Common myeloid progenitor, CD34-positive (primary cell): ENCODE measurements around the gene LRMDA.

Experiments used
- CTCF ChIA-PET: fragments of 350-600 bp; sonication (Branson Sonifier 250); formaldehyde crosslinking; loops from one replicate; lab custom pipeline; 2021; ENCODE audit warnings: antibody characterized with exemption; lab: Charles Lee
- POLR2A ChIA-PET: fragments of 350-600 bp; sonication (Branson Sonifier 250); formaldehyde crosslinking; loops from one replicate; lab custom pipeline; 2021; ENCODE audit warnings: antibody characterized with exemption; lab: Charles Lee
- DNase-seq, 3 donors: peaks; one replicate each; pipeline versions ENCODE4 v3.0.0 to v3.0.0-alpha.2; 2013
- H3K27ac ChIP-seq, 2 experiments: 1 replicate in 1 of 2; 2 replicates in 1 of 2; pipeline ENCODE4 v1.7.0; 2013; ENCODE audit warnings: inconsistent platforms in 2 of 2, low read length in 2 of 2, mild to moderate bottlenecking in 2 of 2, low read depth in 1 of 2, moderate library complexity in 1 of 2; ENCODE audit not compliant: severe bottlenecking in 2 of 2, insufficient read depth in 1 of 2, poor library complexity in 1 of 2
- H3K27me3 ChIP-seq, 5 experiments: replicated peaks in 2 of 5; 1 replicate in 3 of 5; 2 replicates in 2 of 5; pipeline versions ENCODE4 v1.6.1 to v1.7.0; 2013; ENCODE audit warnings: low read length in 4 of 5, mild to moderate bottlenecking in 2 of 5, moderate library complexity in 2 of 5, inconsistent platforms in 1 of 5; ENCODE audit not compliant: insufficient read depth in 5 of 5, control insufficient read depth in 4 of 5
- H3K36me3 ChIP-seq, 4 experiments: 1 replicate in 2 of 4; 2 replicates in 2 of 4; pipeline versions ENCODE4 v1.6.1 to v1.7.0; 2013; ENCODE audit warnings: low read length in 3 of 4, control low read depth in 1 of 4, mild to moderate bottlenecking in 1 of 4; ENCODE audit not compliant: control insufficient read depth in 4 of 4, insufficient read depth in 4 of 4
- H3K4me1 ChIP-seq, 4 experiments: 1 replicate in 3 of 4; 2 replicates in 1 of 4; pipeline versions ENCODE4 v1.6.1 to v1.7.1; 2013; ENCODE audit warnings: low read length in 3 of 4, mild to moderate bottlenecking in 3 of 4, control low read depth in 1 of 4, inconsistent platforms in 1 of 4, moderate library complexity in 1 of 4; ENCODE audit not compliant: control insufficient read depth in 4 of 4, insufficient read depth in 4 of 4; ENCODE audit errors: control extremely low read depth in 1 of 4
- H3K4me3 ChIP-seq, 7 experiments: 1 replicate in 4 of 7; 2 replicates in 3 of 7; pipeline versions ENCODE4 v1.5.1 to v1.7.0; 2013; ENCODE audit warnings: mild to moderate bottlenecking in 7 of 7, low read length in 6 of 7, moderate library complexity in 6 of 7, inconsistent platforms in 2 of 7, low read depth in 2 of 7, control low read depth in 1 of 7; ENCODE audit not compliant: insufficient read depth in 4 of 7, control insufficient read depth in 1 of 7; ENCODE audit errors: extremely low read depth in 1 of 7
- H3K9me3 ChIP-seq, 5 experiments: 1 replicate in 4 of 5; 2 replicates in 1 of 5; pipeline versions ENCODE4 v1.6.1 to v1.7.1; 2013; ENCODE audit warnings: low read length in 4 of 5, mild to moderate bottlenecking in 2 of 5, inconsistent platforms in 1 of 5, low read depth in 1 of 5, moderate library complexity in 1 of 5; ENCODE audit not compliant: control insufficient read depth in 4 of 5, insufficient read depth in 2 of 5; ENCODE audit errors: control extremely low read depth in 1 of 5
- whole genome bisulfite sequencing: methylation state at CpG from one replicate; pipeline ENCODE4 v1.1.5; 2013; ENCODE audit not compliant: insufficient coverage; 5-methylcytosine and 5-hydroxymethylcytosine counted together

The LRMDA gene

DNA sequence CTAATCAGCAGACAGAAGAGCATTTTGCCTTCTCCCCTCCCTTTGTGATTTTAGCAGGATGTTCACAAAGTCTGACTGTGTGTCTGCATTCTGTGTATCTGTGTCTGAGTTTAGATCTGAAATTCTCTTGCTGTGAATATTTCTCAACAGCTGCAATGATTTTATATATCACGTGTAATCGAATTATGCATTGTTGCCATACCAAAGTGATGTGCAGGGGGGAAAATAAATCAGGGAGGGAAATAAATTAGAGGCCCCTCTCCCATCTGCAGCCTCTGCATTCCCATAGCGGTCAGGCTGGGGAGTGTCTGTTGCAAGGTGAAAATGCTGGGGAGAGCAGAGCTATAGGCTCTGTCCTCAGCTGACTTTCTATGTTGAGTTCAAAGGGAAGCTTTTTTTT lies 209.0 kb downstream of the LRMDA start:
- Histone ChIP-seq H3K36me3 (no peaks in the 10 kb centered on the region), H3K27me3 (no peaks in the 10 kb centered on the region), H3K4me3 (no peak overlapping the region), H3K9me3 (no peaks in the 10 kb centered on the region), H3K4me1 (no peaks in the 10 kb centered on the region), H3K27ac (no peak overlapping the region)
- no peak for DNase-seq
- no CpG with 5 or more reads among the region's 3 CpGs for WGBS
- ChIA-PET CTCF (no interaction called here), POLR2A (interaction anchor here (0.7 kb wide), 1 partner anchor 94 kb away, joined by 5 read pairs; no protein-coding TSS in a partner anchor)

GRCh38 chr10:75640803-75641202 lies 209.4 kb downstream of the LRMDA start:
- H3K4me1 ChIP-seq = no peaks in the 10 kb centered on the region
- CTCF ChIA-PET = no interaction called here
- H3K27me3 ChIP-seq = no peaks in the 10 kb centered on the region
- 80% methylated on average over 1 of the region's 1 CpG for WGBS
- DNase-seq = no peak
- H3K36me3 ChIP-seq = no peaks in the 10 kb centered on the region
- POLR2A ChIA-PET = interaction anchor here (0.7 kb wide), 1 partner anchor 93 kb away, joined by 5 read pairs; no protein-coding TSS in a partner anchor
- H3K27ac ChIP-seq = no peak overlapping the region
- H3K9me3 ChIP-seq = no peaks in the 10 kb centered on the region
- H3K4me3 ChIP-seq = no peak overlapping the region

DNA sequence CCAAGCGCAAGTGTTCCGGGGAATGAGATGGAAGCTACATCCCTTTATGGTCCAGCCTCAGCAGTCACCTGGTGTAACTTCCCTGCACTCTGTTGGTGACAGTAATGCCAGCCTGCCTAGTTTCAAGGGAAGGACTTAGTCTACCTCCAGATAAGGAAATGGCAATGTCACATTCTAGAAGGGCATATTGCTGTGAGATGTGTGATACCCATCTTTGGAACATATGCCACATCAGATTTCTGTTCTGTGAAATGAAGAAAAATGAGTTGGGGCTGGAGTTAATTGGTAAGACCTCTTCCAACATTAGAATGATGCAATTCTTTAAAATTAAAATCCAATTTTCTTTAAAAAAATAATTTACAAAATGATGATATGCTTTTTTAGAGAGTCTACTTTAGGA lies 212.0 kb downstream of the LRMDA start:
- CTCF ChIA-PET = no interaction called here
- no peak for DNase-seq
- no peak overlapping the region for H3K4me3 ChIP-seq
- WGBS = 89% methylated on average over 2 of the region's 2 CpGs
- no peaks in the 10 kb centered on the region for H3K36me3 ChIP-seq
- no peaks in the 10 kb centered on the region for H3K9me3 ChIP-seq
- H3K4me1 ChIP-seq = peaks cover 0 to 9% (median 4%) of the 10 kb centered on the region in 4 experiments
- H3K27ac ChIP-seq = no peak overlapping the region
- POLR2A ChIA-PET = no interaction called here
- H3K27me3 ChIP-seq = no peaks in the 10 kb centered on the region

DNA sequence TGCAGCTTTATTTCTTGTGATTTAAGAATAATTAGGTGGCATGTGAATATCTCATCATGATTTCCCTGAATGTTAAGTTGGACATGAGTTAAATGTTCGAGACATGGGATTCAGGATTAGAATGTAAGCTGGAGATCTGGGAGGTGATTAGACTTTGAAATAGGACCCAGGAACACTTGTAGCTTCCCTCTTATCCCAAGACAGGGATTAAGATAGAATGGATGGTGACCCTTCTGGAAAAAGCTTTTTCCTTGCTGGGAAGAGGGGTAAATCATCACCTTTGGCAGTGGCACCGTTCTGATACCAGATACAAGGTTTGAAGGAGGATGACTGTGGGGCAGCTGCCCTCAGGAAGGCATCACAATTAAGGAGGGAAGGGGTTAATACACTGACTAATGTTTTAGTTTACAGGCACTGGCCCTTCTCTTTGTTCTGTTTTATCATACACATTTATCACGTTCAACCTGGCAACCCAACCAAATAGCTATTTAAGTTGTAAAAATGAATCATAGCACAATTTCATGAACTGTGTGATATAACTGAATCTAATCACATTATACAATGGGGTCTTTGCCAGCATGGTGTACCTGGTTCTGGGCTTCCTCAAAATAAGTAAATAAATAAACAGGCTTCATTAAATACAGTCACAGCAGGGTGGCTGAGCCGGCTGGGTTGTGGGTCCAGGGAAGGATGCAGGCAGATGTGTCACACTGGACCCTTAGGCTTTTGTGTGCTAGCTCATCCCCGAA lies 212.7 kb downstream of the LRMDA start:
- ChIA-PET POLR2A (no interaction called here), CTCF (interaction anchor here (0.6 kb wide), 1 partner anchor 908 kb away, joined by 4 read pairs; no protein-coding TSS in a partner anchor)
- no peaks in the 10 kb centered on the region for H3K36me3 ChIP-seq
- H3K27me3 ChIP-seq = no peaks in the 10 kb centered on the region
- DNase-seq = no peak
- H3K27ac ChIP-seq = no peak overlapping the region
- no peak overlapping the region for H3K4me3 ChIP-seq
- 93% methylated on average over 3 of the region's 5 CpGs for WGBS
- no peaks in the 10 kb centered on the region for H3K9me3 ChIP-seq
- H3K4me1 ChIP-seq = peaks cover 3 to 15% (median 9%) of the 10 kb centered on the region in 4 experiments

- Histone ChIP-seq H3K36me3 (no peaks in the 10 kb centered on the region), H3K4me3 (no peak overlapping the region), H3K27me3 (no peaks in the 10 kb centered on the region), H3K4me1 (peaks cover 3 to 18% (median 9%) of the 10 kb centered on the region in 4 experiments), H3K27ac (no peak overlapping the region), H3K9me3 (no peaks in the 10 kb centered on the region)
- CTCF ChIA-PET = no interaction called here
- no peak for DNase-seq
- 100% methylated on average over 1 of the region's 1 CpG for WGBS
- POLR2A ChIA-PET = no interaction called here
These were observed 214.3 kb downstream of the LRMDA start for GRCh38 chr10:75645704-75646103.

GRCh38 chr10:75646218-75646915 lies 214.9 kb downstream of the LRMDA start:
- 96% methylated on average over 14 of the region's 19 CpGs for WGBS
- POLR2A ChIA-PET = no interaction called here

GRCh38 chr10:75646916-75647315 lies 215.5 kb downstream of the LRMDA start:
- no peak for DNase-seq
- H3K4me3 ChIP-seq = no peak overlapping the region
- ChIA-PET POLR2A (no interaction called here), CTCF (no interaction called here)
- H3K27me3 ChIP-seq = no peaks in the 10 kb centered on the region
- H3K4me1 ChIP-seq = peaks cover 3 to 18% (median 9%) of the 10 kb centered on the region in 4 experiments
- WGBS = 75% methylated on average over 4 of the region's 6 CpGs
- no peaks in the 10 kb centered on the region for H3K36me3 ChIP-seq
- H3K9me3 ChIP-seq = no peaks in the 10 kb centered on the region
- no peak overlapping the region for H3K27ac ChIP-seq

More at GRCh38 chr10:75646218-75646915, 214.9 kb downstream of the LRMDA start:
- no peak overlapping the region for H3K4me3 ChIP-seq
- DNase-seq = no peak
- H3K27me3 ChIP-seq = no peaks in the 10 kb centered on the region
- CTCF ChIA-PET = no interaction called here
- no peak overlapping the region for H3K27ac ChIP-seq
- H3K9me3 ChIP-seq = no peaks in the 10 kb centered on the region
- H3K36me3 ChIP-seq = no peaks in the 10 kb centered on the region
- H3K4me1 ChIP-seq = peaks cover 3 to 18% (median 9%) of the 10 kb centered on the region in 4 experiments
